ENCODE data around the gene RPS6KA6. TPM values are rescaled to one million over a fixed set of nuclear protein-coding genes. Genes with fewer than 3 reads are reported as not detected.
A peak's percentile ranks its signal among the peaks of the same experiment; 100 is the strongest.

The RPS6KA6 gene
- total RNA-seq: 26.8 TPM

GRCh38 chrX:84187533-84188319 is at the start of gene RPS6KA6:
Gene RPS6KA6, minus strand, starts transcription at chrX:84188199. Its CDS starts 300 bp downstream, at chrX:84187899.
- peak; percentile 13 for DNase-seq

- no peak for DNase-seq
Measured at GRCh38 chrX:84224741-84225140, 36.7 kb upstream of the RPS6KA6 start.

GRCh38 chrX:84223261-84223660 is 35.3 kb upstream of the RPS6KA6 start:
- DNase-seq: no peak

GRCh38 chrX:84221181-84221580 is 33.2 kb upstream of the RPS6KA6 start:
- no peak for DNase-seq

- DNase-seq: no peak
Measured at GRCh38 chrX:84219551-84219950, 31.6 kb upstream of the RPS6KA6 start.

GRCh38 chrX:84218726-84219125 is 30.7 kb upstream of the RPS6KA6 start:
- no peak for DNase-seq

GRCh38 chrX:84216881-84217280 is 28.9 kb upstream of the RPS6KA6 start:
- no peak for DNase-seq

GRCh38 chrX:84216406-84216805 is 28.4 kb upstream of the RPS6KA6 start:
- DNase-seq: no peak

GRCh38 chrX:84205276-84205675 is 17.3 kb upstream of the RPS6KA6 start:
- DNase-seq: no peak

GRCh38 chrX:84199688-84200087 is 11.7 kb upstream of the RPS6KA6 start:
- DNase-seq: no peak

GRCh38 chrX:84197550-84197949 is 9.6 kb upstream of the RPS6KA6 start:
- DNase-seq: no peak

- DNase-seq: no peak
Measured at GRCh38 chrX:84192006-84192405, 4.0 kb upstream of the RPS6KA6 start.

- no peak for DNase-seq
Measured at GRCh38 chrX:84189125-84189524, 1.1 kb upstream of the RPS6KA6 start.

GRCh38 chrX:84188320-84188834 is 378 bp upstream of the RPS6KA6 start:
- DNase-seq: peak; percentile 25

GRCh38 chrX:84186603-84187532 is 1.1 kb downstream of the RPS6KA6 start:
- DNase-seq: no peak

- no peak for DNase-seq
Measured at GRCh38 chrX:84182516-84182915, 5.5 kb downstream of the RPS6KA6 start.

GRCh38 chrX:84175958-84176357 is 12.0 kb downstream of the RPS6KA6 start:
- DNase-seq: no peak

- DNase-seq: no peak
Measured at GRCh38 chrX:84175274-84175673, 12.7 kb downstream of the RPS6KA6 start.

- no peak for DNase-seq
Measured at GRCh38 chrX:84174348-84174747, 13.7 kb downstream of the RPS6KA6 start.

GRCh38 chrX:84170931-84171330 is 17.1 kb downstream of the RPS6KA6 start:
- no peak for DNase-seq

- no peak for DNase-seq
Measured at GRCh38 chrX:84168574-84168973, 19.4 kb downstream of the RPS6KA6 start.

- DNase-seq: no peak
Measured at GRCh38 chrX:84168095-84168494, 19.9 kb downstream of the RPS6KA6 start.

- no peak for DNase-seq
Measured at GRCh38 chrX:84165711-84166110, 22.3 kb downstream of the RPS6KA6 start.
